ENCODE results near the gene CGB7.
"Not testable (repeated sequence)": the region's sequence is repeated elsewhere in the genome, so short reads cannot be mapped to it uniquely, and the experiment has no call there.

Gene CGB7

DNA sequence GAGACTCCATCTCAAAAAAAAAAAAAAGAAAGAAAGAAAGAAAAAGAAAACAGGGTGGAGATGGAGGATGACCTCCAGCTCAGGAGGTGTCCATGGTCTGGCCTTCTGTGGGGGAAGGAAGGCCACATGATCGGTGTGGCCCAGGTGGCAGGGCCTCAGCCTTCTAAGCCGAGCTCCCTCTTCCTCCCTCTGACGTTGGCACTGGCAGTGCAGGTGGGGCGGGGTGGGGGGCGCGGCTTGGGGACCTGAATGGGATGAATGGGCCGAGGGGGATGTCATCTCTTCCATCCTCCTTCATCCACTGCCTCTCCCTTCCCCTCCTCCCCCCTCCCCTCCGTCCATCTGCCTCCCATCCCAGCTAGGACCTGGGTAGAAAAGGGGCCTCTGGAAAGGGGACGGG is 17.8 kb downstream of the CGB7 start:
- DNase-seq, result not testable (repeated sequence)

- not testable (repeated sequence) for DNase-seq
These were observed 18.8 kb downstream of the CGB7 start for GRCh38 chr19:49038557-49039276.

DNA sequence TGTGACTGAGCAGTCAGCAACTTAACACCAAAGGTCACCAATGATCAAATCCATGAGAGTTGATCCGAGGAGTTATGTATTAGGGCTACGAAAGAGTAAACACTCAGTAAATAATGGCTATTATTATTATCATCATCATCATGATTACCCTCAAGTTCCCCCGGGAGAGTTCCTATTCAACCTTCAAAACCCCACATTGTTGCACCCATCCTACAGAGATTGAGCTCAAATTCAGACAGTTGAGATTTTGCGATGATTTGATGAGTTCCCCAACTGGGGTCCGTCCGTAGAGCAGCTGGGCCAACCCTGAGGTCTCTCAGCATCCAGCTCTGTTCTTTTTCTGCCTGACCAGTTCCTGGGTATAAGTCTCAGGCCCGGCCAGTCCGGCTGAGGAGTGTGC is 19.4 kb downstream of the CGB7 start:
- not testable (repeated sequence) for DNase-seq

GRCh38 chr19:49036815-49037214 is 20.7 kb downstream of the CGB7 start, which contains the start of gene CGB1:
CGB1 (minus strand) TSS chr19:49036895; CDS start chr19:49036711, 184 bp downstream.
- peak in 1 of 2 experiments; percentile 58 for DNase-seq

DNA sequence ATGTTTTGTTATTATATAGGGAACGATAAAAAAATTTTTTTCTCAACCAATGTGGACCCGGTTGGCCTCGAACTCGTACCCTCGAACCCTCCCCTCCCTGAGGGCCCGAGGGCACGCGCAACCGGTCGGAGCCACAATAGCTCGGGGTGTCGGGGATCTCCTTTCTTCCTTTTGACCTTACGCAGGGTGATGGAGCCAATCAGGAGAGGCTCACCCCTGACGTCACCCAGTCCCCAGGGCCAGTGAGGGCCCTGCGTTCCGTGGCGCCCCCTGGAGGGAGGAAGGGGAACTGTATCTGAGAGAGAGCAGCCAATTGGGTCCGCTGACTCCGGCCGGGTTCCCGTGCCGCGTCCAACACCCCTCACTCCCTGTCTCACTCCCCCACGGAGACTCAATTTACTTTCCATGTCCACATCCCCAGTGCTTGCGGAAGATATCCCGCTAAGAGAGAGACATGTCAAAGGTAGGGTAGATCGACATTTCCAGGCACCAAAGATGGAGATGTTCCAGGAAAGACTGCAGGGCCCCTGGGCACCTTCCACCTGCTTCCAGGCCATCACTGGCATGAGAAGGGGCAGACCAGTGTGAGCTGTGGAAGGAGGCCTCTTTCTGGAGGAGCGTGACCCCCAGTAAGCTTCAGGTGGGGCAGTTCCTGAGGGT is 25.8 kb downstream of the CGB7 start, which contains the start of gene CGB2:
CGB2 (plus strand) TSS at position 249 of the 660 bp plus-strand sequence; CDS start at position 455, 206 bp downstream.
- peak; percentile 46 to 75 for DNase-seq

- not testable (repeated sequence) for DNase-seq
These were observed 27.2 kb downstream of the CGB7 start for GRCh38 chr19:49030323-49030722.

GRCh38 chr19:49029749-49030148 is 27.8 kb downstream of the CGB7 start:
- DNase-seq, result not testable (repeated sequence)

DNA sequence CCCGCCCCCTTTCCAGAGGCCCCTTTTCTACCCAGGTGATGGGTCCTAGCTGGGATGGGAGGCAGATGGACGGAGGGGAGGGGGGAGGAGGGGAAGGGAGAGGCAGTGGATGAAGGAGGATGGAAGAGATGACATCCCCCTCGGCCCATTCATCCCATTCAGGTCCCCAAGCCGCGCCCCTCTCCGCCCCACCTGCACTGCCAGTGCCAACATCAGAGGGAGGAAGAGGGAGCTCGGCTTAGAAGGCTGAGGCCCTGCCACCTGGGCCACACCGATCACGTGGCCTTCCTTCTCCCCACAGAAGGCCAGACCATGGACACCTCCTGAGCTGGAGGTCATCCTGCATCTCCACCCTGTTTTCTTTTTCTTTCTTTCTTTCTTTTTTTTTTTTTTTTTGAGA is 28.9 kb downstream of the CGB7 start:
- DNase-seq, result not testable (repeated sequence)

DNA sequence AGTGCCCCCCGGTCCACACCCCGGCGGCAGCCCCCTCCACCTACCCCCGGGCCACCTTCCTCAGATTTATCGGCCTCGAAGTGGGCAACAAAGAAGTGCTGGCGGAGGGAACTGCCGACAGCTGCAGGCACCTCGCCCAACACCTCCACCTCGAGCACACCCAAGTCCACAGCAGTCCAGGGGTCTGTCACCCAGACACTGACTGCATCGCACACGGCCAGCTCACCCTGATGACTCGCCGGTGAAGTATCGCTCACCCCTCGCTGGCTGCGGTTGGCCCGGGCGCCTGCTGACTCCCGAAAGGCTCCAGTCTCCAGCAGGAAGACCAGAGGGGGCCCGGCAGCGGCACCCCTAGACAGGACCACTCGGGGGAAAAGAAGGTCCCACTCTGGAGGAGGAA is 31.9 kb downstream of the CGB7 start:
- not testable (repeated sequence) for DNase-seq

DNA sequence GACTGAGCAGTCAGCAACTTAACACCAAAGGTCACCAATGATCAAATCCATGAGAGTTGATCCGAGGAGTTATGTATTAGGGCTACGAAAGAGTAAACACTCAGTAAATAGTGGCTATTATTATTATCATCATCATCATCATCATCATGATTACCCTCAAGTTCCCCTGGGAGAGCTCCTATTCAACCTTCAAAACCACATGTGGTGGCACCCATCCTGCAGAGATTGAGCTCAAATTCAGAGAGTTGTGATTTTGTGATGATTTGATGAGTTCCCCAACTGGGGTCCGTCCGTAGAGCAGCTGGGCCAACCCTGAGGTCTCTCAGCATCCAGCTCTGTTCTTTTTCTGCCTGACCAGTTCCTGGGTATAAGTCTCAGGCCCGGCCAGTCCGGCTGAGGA is 32.5 kb downstream of the CGB7 start:
- not testable (repeated sequence) for DNase-seq

- DNase-seq, result not testable (repeated sequence)
These were observed 33.3 kb downstream of the CGB7 start, which contains the start of gene CGB3 for GRCh38 chr19:49024233-49024632. CGB3 (minus strand) TSS chr19:49024333; CDS start chr19:49023971, 362 bp downstream.

DNA sequence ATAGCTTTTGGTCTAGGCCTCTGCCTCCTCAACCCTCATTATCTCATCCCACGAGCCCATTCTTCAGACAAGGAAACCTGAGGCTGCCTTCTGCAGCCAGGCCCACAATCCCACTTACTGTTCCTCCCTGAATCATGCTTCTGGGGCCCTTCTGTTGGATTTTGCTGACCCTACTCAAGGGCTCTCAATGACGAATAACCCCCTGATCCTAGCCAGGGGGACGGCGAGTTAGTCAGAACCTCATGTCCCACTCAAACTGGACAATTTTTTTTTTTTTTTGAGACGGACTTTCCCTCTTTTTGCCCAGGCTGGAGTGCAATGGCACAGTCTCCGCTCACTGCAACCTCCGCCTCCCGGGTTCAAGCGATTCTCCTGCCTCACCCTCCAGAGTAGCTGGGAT is 35.4 kb downstream of the CGB7 start:
- DNase-seq, result no peak

DNA sequence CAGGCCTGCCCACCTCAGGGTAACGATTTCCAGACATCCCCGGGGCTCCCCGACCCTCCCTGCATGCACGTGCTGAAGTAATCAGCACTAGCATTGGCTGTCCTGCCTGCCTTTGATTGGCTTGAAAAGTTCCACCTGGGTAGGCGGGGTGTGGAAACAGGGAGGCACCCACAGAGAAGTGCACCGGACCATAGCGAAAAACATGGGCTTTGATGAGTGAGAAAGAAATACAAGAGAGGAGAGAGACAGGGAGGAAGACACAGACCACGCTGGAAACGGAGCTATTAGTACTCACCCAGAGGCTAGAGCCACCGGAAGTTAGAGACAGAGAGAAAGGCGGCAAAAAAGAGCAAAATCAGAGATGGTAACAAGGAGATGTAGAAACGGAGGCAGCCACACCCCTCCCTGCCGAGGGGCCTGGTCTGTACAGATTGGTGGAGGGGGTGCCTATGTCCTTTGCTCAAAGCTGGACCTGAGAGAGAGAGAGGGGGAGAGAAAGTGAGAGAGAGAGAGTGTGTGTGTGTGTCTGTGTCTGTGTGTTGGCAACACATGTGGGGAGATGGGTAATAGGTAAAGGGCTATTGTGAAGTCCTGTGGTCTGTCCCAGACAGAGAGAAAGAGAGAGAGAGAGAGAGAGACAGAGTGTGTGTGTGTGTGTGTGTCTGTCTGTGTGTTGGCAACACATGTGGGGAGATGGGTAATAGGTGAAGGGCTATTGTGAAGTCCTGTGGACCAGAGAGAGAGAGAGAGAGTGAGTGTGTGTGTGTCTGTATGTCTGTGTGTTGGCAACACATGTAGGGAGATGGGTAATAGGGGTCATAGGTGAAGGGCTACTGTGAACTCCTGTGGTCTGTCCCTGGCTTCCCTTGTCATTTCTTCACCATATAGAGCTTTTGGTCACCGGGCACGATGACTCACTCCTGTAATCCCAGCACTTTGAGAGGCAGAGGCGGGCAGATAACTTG is 36.3 kb downstream of the CGB7 start:
- peak in 1 of 2 experiments; percentile 13 for DNase-seq

DNA sequence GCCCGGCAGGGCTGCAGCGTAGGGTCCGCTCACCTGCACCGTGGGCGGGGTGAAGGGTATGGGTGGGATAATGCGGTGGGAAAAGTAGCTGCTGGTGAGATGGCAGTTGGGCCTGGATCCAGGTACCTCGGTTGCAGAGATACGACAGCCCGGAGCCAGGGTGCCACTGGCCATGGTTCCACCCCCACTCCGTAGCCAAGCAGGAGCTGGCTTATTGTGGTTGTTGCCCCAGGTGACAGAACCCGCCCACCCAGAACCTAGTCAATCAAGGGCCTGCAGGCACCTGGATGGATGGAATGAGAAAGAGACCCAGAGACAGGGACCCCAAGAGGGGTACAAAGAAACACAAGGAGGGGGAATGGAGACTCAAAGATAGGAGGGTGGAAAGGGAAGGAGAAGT is 37.2 kb downstream of the CGB7 start:
- peak in 1 of 2 experiments; percentile 54 for DNase-seq

GRCh38 chr19:49019242-49019932 is 38.2 kb downstream of the CGB7 start:
- peak in 1 of 2 experiments; percentile 77 for DNase-seq

DNA sequence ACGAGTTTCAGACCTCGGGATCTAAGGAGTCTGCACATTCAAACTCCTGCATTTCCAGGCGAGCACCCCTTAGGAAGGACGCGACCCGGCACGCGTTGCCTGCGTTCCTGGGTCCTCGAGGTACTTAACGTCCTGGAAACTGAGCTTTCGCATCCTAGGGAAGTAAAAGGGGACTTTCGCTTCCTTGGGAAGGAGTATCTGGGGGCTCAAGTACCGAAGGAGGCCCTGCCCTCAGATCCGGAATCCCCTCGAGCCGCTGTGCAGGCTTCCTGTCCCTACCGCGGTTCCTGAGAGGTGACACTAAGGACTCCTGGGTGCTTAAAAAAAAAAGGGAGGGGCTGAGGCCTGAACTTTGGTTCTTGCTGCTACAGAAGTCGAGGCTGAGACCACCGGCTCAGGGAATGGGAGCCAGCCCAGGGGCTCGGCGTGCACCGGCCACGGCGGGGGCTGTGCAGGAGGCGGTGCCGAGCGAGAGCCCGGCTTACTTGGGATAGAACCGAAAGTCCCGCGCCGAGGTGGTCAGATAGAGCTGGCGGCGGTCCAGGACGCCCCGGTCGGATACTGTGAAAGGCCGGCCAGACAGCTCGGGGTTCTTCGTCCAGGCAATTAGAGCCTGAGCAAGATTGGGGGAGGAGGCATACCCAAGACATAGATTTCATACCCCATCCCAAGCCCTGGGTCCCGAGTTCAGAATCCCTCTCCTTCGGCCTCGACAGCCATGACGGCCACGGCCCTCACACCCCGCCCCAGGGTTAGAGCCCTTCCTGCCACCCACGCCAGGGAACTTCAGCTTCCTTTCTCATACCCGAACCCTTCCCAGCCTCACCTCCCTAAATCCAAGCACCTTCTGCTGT is 38.9 kb downstream of the CGB7 start:
- peak in 1 of 2 experiments; percentile 28 for DNase-seq

DNA sequence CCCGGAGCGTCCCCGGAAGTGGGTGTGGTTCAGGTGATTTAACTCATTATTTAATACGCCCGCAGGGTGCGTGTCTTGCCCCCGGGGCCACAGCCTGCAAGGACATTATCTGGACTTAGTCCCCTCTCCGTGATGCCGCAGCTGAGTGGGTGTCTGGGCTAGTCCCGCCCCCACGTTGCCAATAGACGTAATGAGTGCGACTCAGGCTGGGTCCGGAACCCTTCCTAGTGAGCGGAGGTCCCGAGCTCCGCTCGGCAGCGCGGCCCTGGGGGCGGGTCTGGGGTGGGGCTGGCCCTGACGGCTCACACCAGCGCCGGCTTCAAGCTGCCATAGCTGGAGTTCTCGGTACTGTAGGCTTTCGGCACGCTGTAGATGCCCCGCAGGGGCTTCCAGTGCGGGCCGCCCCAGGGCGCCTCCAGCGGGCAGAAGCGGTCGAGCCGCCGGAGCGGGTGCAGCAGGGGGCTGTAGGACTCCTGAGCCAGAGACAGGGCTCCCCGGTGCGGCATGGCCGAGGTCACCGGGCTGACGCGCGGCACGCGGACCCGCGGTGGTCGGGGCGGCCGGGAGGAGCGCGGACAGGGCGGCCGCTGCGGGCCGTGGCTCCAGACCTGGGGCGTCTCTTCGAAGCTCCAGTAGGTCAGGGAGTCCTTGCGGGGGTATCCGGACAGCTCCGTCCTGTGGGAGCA is 39.7 kb downstream of the CGB7 start:
- DNase-seq, result peak; percentile 52 to 73

GRCh38 chr19:49017041-49017665 is 40.4 kb downstream of the CGB7 start, which contains the start of gene LHB:
LHB (minus strand) TSS chr19:49017091; CDS start chr19:49017081, 10 bp downstream.
- DNase-seq, result no peak

DNA sequence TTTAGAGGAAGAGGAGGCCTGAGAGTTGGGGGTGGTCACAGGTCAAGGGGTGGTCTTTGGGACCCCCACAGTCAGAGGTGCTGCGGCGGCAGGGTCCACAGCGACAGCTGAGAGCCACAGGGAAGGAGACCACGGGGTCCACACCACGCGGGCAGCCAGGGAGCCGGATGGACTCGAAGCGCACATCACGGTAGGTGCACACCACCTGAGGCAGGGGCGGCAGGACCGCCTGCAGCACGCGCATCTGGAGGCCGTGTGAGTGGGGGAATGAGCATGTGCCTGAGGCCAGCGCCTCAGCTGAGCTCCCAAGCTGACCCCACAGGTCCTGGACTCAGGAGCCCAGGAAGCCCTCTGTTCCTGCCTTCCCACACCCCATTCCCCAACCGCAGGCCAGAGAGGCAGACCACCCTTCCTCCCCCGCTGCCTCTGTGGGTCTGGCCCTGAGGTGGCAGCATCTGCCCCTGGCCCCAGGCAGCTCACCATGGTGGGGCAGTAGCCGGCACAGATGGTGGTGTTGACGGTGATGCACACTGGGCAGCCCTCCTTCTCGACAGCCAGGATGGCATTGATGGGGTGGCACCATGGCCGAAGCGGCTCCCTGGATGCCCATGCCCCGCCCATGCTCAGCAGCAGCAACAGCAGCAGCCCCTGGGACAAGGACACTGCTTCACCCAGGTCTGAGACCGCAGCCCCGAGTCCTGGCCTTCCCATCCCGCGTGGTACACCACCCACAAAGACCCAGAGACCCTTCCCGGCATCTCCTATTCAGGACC is 41.3 kb downstream of the CGB7 start:
- DNase-seq, result no peak

Measured in NCI-H526 (cell line).